Activated gamma-delta T cell (primary cell): ENCODE data around the gene ITGB4.
"Not testable (repeated sequence)": the region's sequence is repeated elsewhere in the genome, so short reads cannot be mapped to it uniquely, and the experiment has no call there.

Experiments used
- DNase-seq: peaks from one replicate; lab custom pipeline; 2025; lab: John Stamatoyannopoulos, UW

The ITGB4 gene

GRCh38 chr17:75771334-75772281 is 50.3 kb downstream of the ITGB4 start:
- no peak for DNase-seq

- no peak for DNase-seq
These were observed 52.0 kb downstream of the ITGB4 start for GRCh38 chr17:75773121-75773807.

DNA sequence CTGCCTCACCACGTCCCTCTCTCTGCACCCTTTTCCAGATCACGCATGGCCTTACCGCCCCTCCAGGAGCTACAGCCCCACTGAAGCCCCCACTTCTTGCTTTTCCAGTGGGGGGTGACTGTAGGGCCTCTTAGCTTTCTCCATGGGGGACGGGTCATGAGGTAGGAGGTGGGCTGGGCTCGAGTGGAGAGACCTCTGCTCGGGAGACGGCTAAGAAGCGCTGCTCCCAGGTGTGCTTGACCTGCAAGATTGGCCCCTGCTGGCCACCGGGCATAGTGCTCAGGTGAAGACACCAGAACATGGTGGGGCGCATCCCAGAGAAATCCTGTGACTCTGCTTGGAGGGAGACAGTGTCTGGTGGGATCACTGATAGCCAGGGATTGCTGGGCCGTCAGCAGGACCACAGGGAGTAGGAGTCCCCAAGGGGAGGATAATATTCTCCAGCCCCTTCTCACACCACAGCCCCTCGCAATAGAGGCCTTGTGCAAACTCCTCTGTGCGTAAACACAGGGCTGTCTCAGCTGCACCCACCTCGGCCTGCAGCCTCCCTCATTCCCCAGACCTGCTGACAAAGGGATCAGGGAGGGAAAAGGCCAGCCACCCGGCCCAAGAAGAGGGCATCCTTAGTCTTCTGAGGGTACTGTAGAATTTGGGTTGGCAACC is 52.7 kb downstream of the ITGB4 start:
- no peak for DNase-seq

DNA sequence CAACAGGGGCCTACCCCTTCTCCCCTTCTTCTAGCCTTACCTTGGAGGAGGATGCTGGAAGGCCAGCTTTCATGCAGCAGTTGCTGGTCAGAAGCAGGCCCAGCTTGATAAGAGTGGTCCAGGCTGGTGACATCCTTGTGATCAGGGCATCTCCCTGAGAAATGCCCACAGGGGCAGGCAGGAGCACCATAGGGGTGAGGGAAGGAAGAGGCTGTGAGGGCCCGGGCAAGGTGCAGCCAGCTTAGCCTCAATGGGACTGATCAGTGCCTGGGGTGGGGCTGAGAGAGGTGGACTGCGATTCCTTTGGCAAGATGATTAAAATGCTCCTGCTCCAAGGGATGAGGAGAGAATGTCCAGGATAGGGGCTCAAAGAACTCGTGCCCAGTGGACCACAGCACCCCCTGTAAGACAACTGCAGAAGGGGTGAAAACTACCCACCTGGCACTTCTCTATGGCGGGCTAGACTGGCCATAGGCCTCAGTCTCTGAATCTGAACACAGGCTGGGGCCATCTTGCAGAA is 53.3 kb downstream of the ITGB4 start:
- no peak for DNase-seq

- no peak for DNase-seq
These were observed 53.9 kb downstream of the ITGB4 start for GRCh38 chr17:75774991-75775668.

GRCh38 chr17:75776386-75777295 is 55.4 kb downstream of the ITGB4 start:
- no peak for DNase-seq

DNA sequence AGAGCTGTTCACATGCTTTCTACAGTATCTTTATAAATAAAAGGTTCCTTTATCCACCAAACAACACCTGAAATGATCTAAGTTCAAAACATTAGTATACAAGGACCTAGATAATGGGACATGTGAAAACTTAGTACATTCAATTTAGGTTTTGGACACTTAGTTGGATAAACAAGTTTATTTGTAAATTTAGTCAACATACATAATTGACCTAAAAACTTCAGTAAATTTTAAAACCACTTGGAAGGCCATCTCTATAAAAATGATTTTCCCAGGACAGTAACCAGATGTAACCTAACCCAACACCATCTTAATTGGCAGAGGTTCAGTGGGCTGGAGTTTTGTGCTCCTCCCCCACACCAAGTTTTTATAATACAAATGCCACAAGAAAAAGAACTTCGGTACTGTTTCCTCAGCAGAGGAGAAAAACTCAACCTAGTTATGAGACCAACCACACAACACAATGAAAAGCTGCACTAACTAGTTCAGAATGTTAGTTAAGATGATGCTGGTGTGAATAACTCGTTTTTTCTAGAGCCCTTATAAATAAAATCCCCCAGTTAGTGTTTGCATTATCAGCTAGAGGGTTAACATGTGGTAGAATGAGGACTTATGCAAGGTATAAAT is 56.1 kb downstream of the ITGB4 start:
- DNase-seq: no peak

- not testable (repeated sequence) for DNase-seq
These were observed 57.0 kb downstream of the ITGB4 start for GRCh38 chr17:75778066-75778860.

DNA sequence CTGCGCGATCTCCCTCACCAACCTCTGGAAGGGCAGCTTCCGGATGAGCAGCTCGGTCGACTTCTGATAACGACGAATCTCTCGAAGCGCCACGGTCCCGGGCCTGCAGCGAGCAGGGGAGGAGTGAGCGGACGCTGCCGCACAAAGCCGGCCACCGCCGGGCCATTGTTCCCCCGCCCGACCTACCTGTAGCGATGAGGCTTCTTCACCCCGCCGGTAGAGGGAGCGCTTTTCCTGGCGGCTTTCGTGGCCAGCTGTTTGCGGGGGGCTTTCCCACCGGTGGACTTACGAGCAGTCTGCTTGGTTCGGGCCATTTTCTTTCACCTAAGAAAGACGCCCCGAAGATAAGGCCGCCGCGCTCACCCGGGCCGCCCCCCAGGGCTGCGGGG is 57.6 kb downstream of the ITGB4 start:
- no peak for DNase-seq

DNA sequence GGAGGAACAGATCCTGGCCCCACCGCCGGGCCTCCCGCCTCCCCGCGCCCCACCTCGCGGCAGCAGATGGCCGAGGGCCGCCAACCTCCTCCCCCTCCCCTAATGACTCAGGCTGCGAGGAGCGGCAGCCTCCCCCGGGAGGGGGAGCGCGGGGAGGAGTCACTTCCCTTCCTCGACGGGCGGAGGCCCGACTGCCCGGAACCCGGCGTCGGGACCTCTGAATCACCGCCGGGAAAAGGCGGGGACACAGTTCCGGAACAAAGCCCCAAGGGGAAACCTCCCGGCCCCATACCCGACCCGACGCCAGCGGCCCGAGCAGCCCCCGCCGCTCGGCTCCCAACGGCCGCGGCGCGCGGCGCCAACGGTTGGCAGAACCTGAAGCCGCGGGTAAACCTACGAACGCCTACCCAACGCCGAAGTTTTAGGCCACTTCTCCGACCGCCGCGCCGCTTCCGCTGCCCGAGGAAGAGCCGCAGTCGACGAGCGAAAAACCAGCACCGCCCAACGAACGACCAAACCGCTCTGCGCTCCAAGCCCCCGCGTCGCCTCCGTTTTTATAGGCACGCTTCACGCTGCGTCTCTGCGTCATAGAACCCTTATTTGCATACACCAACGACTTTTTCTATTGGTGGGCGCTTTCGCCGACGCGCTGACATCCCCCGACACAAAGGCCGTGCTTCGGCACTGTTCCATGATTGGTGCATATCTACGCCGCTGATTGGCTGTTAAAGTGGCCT is 58.2 kb downstream of the ITGB4 start:
- DNase-seq: peak; percentile 67

- no peak for DNase-seq
These were observed 59.0 kb downstream of the ITGB4 start for GRCh38 chr17:75779987-75780889.

GRCh38 chr17:75783069-75783783 is 62.0 kb downstream of the ITGB4 start:
- DNase-seq: no peak

DNA sequence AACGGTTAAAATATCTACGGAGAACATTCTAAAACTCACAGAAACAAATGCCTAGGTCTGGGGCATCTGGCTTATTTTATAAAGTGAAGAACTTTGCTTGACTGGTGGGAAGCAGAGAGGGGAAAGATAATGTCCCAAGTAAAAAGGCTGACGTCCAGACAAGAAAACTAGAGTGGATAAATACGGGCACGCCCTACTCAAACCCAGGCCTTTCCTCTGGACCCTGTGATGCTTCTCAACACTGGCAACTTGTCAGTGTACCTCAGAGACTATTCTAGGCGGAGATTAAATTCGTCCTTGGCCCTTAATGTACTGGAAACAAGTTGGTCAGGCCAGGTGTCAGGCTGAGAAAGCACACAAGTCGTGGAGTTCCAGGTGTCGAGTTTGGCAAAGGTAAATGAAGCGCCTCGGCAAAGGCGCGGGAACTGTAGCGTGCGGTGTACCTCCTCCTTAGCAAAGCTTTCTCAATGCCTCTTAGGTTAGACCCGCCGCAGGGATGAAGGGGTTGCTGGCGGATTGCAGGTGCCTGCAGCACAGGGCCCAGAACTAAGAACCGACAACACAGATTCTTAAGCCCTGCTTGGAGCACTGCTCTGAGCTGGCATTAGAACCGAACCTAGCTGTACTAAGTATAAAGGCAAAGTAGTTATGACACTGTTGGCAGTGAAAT is 62.7 kb downstream of the ITGB4 start:
- no peak for DNase-seq

GRCh38 chr17:75784473-75785015 is 63.3 kb downstream of the ITGB4 start, which contains the start of gene UNK:
UNK (plus strand) TSS chr17:75784806; CDS start chr17:75784881, 75 bp downstream.
- peak; percentile 94 for DNase-seq

GRCh38 chr17:75785016-75785890 is 64.0 kb downstream of the ITGB4 start:
- no peak for DNase-seq
